GM12878 (cell line): ENCODE measurements around the gene ZNF644.

Experiments used
- BCL11A ChIP-seq: IDR thresholded peaks from 2 replicates; pipeline ENCODE4 v1.6.1; 2011; ENCODE audit warnings: low read depth, low read length
- CEBPB ChIP-seq, 2 experiments: fragments of 150-350 bp in 1 of 2; IDR thresholded peaks; 2 replicates each; pipeline ENCODE4 v1.6.1; 2012 to 2014; ENCODE audit warnings: low read depth in 2 of 2, low read length in 2 of 2, borderline replicate concordance in 1 of 2, inconsistent platforms in 1 of 2
- SP1 ChIP-seq: IDR thresholded peaks from one replicate; pipeline ENCODE4 v1.6.1; 2011; ENCODE audit warnings: low read depth, low read length
- TF ChIP-seq, protein P1 (sequence below), 3 experiments: IDR thresholded peaks in 2 of 3; conservative IDR thresholded peaks in 1 of 3; 2 replicates each; pipeline ENCODE4 v1.5.1; 2011; ENCODE audit warnings: low read depth in 3 of 3, low read length in 3 of 3, mild to moderate bottlenecking in 3 of 3, control low read depth in 2 of 3, moderate library complexity in 2 of 3, inconsistent platforms in 1 of 3, mixed read lengths in 1 of 3; ENCODE audit not compliant: control insufficient read depth in 2 of 3, insufficient read depth in 1 of 3; ENCODE audit errors: extremely low read depth in 1 of 3
- TF ChIP-seq, protein P2 (sequence below): fragments of 450-650 bp; formaldehyde crosslinking; IDR thresholded peaks from 2 replicates; pipeline ENCODE4 v1.5.0; 2022; ENCODE audit warnings: mild to moderate bottlenecking, missing genetic modification characterization

DNA sequence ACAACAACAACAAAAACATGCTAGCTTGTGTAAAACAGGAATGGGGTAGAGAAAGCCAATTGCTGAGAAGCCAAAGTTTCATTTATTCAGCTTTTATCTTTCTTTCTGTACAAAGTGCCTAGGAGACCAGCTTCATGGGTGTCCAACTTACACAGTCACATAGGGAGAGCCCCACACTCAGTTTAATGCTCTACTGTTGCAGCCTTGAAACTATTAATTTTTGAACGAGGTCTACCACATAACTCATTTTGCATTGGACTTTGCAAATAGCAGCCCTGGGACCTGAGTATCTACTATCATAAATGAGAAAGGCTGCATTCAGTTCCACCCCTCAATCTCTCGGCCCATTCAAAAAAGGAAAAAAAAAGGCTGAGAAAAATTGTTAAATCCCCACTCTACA is 98.8 kb downstream of the ZNF644 start:
- TF ChIP-seq, protein P1, sequence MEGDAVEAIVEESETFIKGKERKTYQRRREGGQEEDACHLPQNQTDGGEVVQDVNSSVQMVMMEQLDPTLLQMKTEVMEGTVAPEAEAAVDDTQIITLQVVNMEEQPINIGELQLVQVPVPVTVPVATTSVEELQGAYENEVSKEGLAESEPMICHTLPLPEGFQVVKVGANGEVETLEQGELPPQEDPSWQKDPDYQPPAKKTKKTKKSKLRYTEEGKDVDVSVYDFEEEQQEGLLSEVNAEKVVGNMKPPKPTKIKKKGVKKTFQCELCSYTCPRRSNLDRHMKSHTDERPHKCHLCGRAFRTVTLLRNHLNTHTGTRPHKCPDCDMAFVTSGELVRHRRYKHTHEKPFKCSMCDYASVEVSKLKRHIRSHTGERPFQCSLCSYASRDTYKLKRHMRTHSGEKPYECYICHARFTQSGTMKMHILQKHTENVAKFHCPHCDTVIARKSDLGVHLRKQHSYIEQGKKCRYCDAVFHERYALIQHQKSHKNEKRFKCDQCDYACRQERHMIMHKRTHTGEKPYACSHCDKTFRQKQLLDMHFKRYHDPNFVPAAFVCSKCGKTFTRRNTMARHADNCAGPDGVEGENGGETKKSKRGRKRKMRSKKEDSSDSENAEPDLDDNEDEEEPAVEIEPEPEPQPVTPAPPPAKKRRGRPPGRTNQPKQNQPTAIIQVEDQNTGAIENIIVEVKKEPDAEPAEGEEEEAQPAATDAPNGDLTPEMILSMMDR (IDR thresholded peaks at IDR 0.05 in 2 of 3, conservative IDR thresholded peaks at IDR 0.05 in 1 of 3; ENCODE audit: control insufficient read depth in 2 of 3, extremely low read depth in 1 of 3, insufficient read depth in 1 of 3, low read depth in 3 of 3, low read length in 3 of 3), result no peak
- no peak for TF ChIP-seq CEBPB (IDR thresholded peaks at IDR 0.05; ENCODE audit: borderline replicate concordance in 1 of 2, low read depth in 2 of 2, low read length in 2 of 2)
- TF ChIP-seq, protein P2, sequence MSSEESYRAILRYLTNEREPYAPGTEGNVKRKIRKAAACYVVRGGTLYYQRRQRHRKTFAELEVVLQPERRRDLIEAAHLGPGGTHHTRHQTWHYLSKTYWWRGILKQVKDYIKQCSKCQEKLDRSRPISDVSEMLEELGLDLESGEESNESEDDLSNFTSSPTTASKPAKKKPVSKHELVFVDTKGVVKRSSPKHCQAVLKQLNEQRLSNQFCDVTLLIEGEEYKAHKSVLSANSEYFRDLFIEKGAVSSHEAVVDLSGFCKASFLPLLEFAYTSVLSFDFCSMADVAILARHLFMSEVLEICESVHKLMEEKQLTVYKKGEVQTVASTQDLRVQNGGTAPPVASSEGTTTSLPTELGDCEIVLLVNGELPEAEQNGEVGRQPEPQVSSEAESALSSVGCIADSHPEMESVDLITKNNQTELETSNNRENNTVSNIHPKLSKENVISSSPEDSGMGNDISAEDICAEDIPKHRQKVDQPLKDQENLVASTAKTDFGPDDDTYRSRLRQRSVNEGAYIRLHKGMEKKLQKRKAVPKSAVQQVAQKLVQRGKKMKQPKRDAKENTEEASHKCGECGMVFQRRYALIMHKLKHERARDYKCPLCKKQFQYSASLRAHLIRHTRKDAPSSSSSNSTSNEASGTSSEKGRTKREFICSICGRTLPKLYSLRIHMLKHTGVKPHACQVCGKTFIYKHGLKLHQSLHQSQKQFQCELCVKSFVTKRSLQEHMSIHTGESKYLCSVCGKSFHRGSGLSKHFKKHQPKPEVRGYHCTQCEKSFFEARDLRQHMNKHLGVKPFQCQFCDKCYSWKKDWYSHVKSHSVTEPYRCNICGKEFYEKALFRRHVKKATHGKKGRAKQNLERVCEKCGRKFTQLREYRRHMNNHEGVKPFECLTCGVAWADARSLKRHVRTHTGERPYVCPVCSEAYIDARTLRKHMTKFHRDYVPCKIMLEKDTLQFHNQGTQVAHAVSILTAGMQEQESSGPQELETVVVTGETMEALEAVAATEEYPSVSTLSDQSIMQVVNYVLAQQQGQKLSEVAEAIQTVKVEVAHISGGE, result no peak
- TF ChIP-seq SP1, result no peak
- TF ChIP-seq BCL11A, result no peak
